NB4 (cell line): ENCODE data around the gene PACS1.

ENCODE experiments used
- MAX ChIP-seq: IDR thresholded peaks from 2 replicates; pipeline ENCODE4 v1.6.1; 2011; ENCODE audit warnings: low read depth, low read length
- MYC ChIP-seq: IDR thresholded peaks from 2 replicates; pipeline ENCODE4 v1.6.1; 2011; ENCODE audit warnings: low read depth, low read length
- POLR2A ChIP-seq: IDR thresholded peaks from 2 replicates; pipeline ENCODE4 v1.6.1; 2011; ENCODE audit warnings: mild to moderate bottlenecking; ENCODE audit not compliant: insufficient read length; ENCODE audit errors: extremely low read depth
- TF ChIP-seq, protein P1 (sequence below): IDR thresholded peaks from one replicate; pipeline ENCODE4 v1.5.1; 2012; ENCODE audit warnings: low read depth, low read length

DNA sequence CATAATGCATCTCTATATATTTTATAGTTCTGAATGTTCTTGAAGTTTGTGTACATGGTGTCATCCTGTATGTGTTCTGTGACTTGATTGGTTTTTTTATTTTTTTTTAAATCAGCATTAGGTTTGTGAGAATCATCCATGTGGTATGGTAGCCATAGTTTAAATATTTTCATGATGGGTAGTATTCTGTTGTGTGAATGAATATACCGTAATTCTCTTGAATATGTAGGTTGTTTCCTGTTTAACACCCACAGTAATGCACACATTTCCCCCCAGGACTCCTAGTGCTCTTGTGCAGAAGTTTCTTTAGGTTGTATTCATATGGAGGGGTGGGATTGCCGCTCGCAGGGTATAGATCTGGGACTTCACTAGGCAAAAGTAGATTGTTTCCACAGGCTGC, 2.0 kb downstream of the PACS1 start:
- TF ChIP-seq, protein P1, sequence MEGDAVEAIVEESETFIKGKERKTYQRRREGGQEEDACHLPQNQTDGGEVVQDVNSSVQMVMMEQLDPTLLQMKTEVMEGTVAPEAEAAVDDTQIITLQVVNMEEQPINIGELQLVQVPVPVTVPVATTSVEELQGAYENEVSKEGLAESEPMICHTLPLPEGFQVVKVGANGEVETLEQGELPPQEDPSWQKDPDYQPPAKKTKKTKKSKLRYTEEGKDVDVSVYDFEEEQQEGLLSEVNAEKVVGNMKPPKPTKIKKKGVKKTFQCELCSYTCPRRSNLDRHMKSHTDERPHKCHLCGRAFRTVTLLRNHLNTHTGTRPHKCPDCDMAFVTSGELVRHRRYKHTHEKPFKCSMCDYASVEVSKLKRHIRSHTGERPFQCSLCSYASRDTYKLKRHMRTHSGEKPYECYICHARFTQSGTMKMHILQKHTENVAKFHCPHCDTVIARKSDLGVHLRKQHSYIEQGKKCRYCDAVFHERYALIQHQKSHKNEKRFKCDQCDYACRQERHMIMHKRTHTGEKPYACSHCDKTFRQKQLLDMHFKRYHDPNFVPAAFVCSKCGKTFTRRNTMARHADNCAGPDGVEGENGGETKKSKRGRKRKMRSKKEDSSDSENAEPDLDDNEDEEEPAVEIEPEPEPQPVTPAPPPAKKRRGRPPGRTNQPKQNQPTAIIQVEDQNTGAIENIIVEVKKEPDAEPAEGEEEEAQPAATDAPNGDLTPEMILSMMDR, result no peak
- TF ChIP-seq MAX (no peak), POLR2A (no peak), MYC (no peak)
